Measurements from ENCODE around the gene PRPF40B. TPM values are rescaled to one million over a fixed set of nuclear protein-coding genes. Genes with fewer than 3 reads are reported as not detected.
A peak's percentile ranks its signal among the peaks of the same experiment; 100 is the strongest.

PRPF40B gene
- total and polyA plus RNA-seq, 2 of the 13 experiments (the other 11 are each of a cell fraction or from before 2014, with no cell fraction given) = 5.0 to 7.8 TPM

DNA sequence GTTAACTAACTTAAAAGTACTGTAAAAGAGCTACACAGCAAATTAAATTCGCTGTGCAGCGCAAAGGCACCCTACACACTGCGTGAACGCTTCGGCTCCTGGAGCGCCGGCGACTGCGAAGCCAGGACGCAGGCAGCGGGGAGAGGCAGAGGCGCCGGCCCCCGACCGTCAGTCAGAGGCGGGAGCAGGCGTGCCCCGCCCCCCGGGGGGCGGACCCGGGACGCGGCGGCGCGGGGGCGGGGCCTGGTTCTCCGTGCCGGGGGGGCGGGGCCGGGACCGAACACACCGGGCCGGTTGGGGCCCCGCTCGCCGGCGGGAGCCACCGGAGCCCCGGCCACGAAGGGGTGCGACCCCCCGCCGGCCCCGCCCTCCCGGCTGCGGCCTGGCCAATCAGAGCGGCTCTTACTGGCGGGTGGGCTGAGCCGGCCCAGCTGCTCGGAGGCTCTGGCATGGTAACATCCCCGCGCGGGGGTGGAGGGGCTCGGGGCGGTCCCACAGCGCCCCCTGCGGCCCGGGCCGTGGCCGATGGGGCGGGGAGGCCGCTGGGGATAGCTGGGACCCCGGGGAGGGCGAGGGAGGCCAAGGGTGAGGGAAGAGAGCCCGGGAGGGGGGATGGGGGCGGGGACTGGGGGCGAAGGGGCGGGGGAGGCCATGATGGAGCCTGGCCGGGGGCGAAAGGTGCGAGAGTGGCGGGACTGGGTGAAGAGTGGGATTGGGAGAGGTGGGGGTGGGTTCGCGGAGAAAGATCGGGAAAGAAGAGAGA lies at the start of gene PRPF40B (continued):
- TF ChIP-seq, protein P1, sequence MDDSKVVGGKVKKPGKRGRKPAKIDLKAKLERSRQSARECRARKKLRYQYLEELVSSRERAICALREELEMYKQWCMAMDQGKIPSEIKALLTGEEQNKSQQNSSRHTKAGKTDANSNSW (CRISPR knock-in tag; IDR thresholded peaks at IDR 0.05; ENCODE audit: borderline replicate concordance) = no peak
- TF ChIP-seq HDAC1 (CRISPR knock-in tag; IDR thresholded peaks at IDR 0.05) (no peak), NR3C1 (CRISPR knock-in tag; IDR thresholded peaks at IDR 0.05) (no peak), FOXM1 (CRISPR knock-in tag; IDR thresholded peaks at IDR 0.05) (no peak), ZNF18 (CRISPR knock-in tag; IDR thresholded peaks at IDR 0.05; ENCODE audit: insufficient replicate concordance) (peak; percentile 43), ZNF207 (IDR thresholded peaks at IDR 0.05; ENCODE audit: borderline replicate concordance) (no peak), THYN1 (CRISPR knock-in tag; IDR thresholded peaks at IDR 0.05; ENCODE audit: borderline replicate concordance, low read depth) (no peak), ZNF264 (CRISPR knock-in tag; IDR thresholded peaks at IDR 0.05) (no peak), LCORL (IDR thresholded peaks at IDR 0.05) (no peak), LCORL (CRISPR knock-in tag; IDR thresholded peaks at IDR 0.05) (no peak), U2AF1 (optimal IDR thresholded peaks at IDR 0.05; ENCODE audit: low read depth, low read length) (no peak), GABPB1 (CRISPR knock-in tag; IDR thresholded peaks at IDR 0.05) (peak; percentile 81), PHF5A (CRISPR knock-in tag; IDR thresholded peaks at IDR 0.05; ENCODE audit: low read depth, unreplicated experiment) (no peak), NCOR1 (IDR thresholded peaks at IDR 0.05; ENCODE audit: borderline replicate concordance, low read length) (no peak)
- TF ChIP-seq, protein P2, sequence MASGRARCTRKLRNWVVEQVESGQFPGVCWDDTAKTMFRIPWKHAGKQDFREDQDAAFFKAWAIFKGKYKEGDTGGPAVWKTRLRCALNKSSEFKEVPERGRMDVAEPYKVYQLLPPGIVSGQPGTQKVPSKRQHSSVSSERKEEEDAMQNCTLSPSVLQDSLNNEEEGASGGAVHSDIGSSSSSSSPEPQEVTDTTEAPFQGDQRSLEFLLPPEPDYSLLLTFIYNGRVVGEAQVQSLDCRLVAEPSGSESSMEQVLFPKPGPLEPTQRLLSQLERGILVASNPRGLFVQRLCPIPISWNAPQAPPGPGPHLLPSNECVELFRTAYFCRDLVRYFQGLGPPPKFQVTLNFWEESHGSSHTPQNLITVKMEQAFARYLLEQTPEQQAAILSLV (CRISPR knock-in tag; IDR thresholded peaks at IDR 0.05; ENCODE audit: borderline replicate concordance) = no peak
- TF ChIP-seq, protein P3, sequence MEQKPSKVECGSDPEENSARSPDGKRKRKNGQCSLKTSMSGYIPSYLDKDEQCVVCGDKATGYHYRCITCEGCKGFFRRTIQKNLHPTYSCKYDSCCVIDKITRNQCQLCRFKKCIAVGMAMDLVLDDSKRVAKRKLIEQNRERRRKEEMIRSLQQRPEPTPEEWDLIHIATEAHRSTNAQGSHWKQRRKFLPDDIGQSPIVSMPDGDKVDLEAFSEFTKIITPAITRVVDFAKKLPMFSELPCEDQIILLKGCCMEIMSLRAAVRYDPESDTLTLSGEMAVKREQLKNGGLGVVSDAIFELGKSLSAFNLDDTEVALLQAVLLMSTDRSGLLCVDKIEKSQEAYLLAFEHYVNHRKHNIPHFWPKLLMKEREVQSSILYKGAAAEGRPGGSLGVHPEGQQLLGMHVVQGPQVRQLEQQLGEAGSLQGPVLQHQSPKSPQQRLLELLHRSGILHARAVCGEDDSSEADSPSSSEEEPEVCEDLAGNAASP (CRISPR knock-in tag; IDR thresholded peaks at IDR 0.05; ENCODE audit: borderline replicate concordance) = no peak
- TF ChIP-seq, protein P4, sequence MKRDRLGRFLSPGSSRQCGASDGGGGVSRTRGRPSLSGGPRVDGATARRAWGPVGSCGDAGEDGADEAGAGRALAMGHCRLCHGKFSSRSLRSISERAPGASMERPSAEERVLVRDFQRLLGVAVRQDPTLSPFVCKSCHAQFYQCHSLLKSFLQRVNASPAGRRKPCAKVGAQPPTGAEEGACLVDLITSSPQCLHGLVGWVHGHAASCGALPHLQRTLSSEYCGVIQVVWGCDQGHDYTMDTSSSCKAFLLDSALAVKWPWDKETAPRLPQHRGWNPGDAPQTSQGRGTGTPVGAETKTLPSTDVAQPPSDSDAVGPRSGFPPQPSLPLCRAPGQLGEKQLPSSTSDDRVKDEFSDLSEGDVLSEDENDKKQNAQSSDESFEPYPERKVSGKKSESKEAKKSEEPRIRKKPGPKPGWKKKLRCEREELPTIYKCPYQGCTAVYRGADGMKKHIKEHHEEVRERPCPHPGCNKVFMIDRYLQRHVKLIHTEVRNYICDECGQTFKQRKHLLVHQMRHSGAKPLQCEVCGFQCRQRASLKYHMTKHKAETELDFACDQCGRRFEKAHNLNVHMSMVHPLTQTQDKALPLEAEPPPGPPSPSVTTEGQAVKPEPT (CRISPR knock-in tag; IDR thresholded peaks at IDR 0.05; ENCODE audit: low read depth) = no peak
- TF ChIP-seq, protein P5, sequence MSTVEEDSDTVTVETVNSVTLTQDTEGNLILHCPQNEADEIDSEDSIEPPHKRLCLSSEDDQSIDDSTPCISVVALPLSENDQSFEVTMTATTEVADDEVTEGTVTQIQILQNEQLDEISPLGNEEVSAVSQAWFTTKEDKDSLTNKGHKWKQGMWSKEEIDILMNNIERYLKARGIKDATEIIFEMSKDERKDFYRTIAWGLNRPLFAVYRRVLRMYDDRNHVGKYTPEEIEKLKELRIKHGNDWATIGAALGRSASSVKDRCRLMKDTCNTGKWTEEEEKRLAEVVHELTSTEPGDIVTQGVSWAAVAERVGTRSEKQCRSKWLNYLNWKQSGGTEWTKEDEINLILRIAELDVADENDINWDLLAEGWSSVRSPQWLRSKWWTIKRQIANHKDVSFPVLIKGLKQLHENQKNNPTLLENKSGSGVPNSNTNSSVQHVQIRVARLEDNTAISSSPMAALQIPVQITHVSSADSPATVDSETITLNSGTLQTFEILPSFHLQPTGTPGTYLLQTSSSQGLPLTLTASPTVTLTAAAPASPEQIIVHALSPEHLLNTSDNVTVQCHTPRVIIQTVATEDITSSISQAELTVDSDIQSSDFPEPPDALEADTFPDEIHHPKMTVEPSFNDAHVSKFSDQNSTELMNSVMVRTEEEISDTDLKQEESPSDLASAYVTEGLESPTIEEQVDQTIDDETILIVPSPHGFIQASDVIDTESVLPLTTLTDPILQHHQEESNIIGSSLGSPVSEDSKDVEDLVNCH (CRISPR knock-in tag; IDR thresholded peaks at IDR 0.05) = no peak
- TF ChIP-seq, protein P6, sequence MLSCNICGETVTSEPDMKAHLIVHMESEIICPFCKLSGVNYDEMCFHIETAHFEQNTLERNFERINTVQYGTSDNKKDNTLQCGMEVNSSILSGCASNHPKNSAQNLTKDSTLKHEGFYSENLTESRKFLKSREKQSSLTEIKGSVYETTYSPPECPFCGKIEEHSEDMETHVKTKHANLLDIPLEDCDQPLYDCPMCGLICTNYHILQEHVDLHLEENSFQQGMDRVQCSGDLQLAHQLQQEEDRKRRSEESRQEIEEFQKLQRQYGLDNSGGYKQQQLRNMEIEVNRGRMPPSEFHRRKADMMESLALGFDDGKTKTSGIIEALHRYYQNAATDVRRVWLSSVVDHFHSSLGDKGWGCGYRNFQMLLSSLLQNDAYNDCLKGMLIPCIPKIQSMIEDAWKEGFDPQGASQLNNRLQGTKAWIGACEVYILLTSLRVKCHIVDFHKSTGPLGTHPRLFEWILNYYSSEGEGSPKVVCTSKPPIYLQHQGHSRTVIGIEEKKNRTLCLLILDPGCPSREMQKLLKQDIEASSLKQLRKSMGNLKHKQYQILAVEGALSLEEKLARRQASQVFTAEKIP (CRISPR knock-in tag; IDR thresholded peaks at IDR 0.05; ENCODE audit: borderline replicate concordance) = no peak

Data from HepG2 (cell line).